Upper lobe of right lung (tissue), 1 donor: ENCODE data around the gene NME3. TPM values are rescaled to one million over a fixed set of nuclear protein-coding genes. Genes with fewer than 3 reads are reported as not detected.
A peak's percentile ranks its signal among the peaks of the same experiment; 100 is the strongest.

ENCODE experiments used
- ATAC-seq: fragments of 200-7000 bp; cut with Tn5 transposase; one replicate; pipeline ENCODE4 v1.9.1; 2020; ENCODE audit warnings: mild to moderate bottlenecking, moderate library complexity
- DNase-seq: peaks from one replicate; pipeline ENCODE4 v3.0.0-alpha.2; 2020
- H3K27ac ChIP-seq: fragments of 200-600 bp; one replicate; pipeline ENCODE4 v1.8.0; 2022
- H3K27me3 ChIP-seq: fragments of 200-600 bp; one replicate; pipeline ENCODE4 v1.8.0; 2022; ENCODE audit warnings: mild to moderate bottlenecking
- H3K36me3 ChIP-seq: fragments of 200-600 bp; one replicate; pipeline ENCODE4 v1.8.0; 2022
- H3K4me1 ChIP-seq: fragments of 200-600 bp; one replicate; pipeline ENCODE4 v1.8.0; 2022
- H3K4me3 ChIP-seq: fragments of 200-600 bp; one replicate; pipeline ENCODE4 v1.8.0; 2022; ENCODE audit warnings: mild to moderate bottlenecking
- H3K9me3 ChIP-seq: fragments of 200-600 bp; one replicate; pipeline ENCODE4 v1.8.0; 2022
- CTCF ChIP-seq: fragments of 200-600 bp; IDR thresholded peaks from one replicate; pipeline ENCODE4 v1.8.0; 2022; ENCODE audit warnings: antibody characterized with exemption
- intact Hi-C: fragments of 100-400 bp; cut with DNase I; formaldehyde crosslinking; loops from one replicate; pipeline ENCODE4 v1.11.0; 2022
- total RNA-seq: library from RNA; stranded (reverse); fragmentation: NEBNext Ultra II Directional; extraction: Animal tissue kit (Norgen Biotek cat#: 25700); gene quantifications from one replicate; pipeline ENCODE4 v1.2.1, GENCODE V29; 2021
- donor health status: DM: no; HTN: yes; CAD: no; lungs with severe emphysema.

Gene NME3
- total RNA-seq, 1 donor from 2014 or later, result 67.2 TPM

- Histone ChIP-seq H3K27ac (no peak overlapping the region), H3K9me3 (no peaks in the 10 kb centered on the region), H3K36me3 (peaks cover 60% of the 10 kb centered on the region), H3K4me3 (no peak overlapping the region), H3K27me3 (no peaks in the 10 kb centered on the region), H3K4me1 (no peaks in the 10 kb centered on the region)
- TF ChIP-seq CTCF, result no peak
- no peak for ATAC-seq
- intact Hi-C loops, result no loop called here
- DNase-seq, result no peak
Measured at GRCh38 chr16:1744338-1744840, 27.0 kb downstream of the NME3 start.

GRCh38 chr16:1743376-1744337, 27.7 kb downstream of the NME3 start:
- H3K27me3 ChIP-seq, result no peaks in the 10 kb centered on the region
- H3K9me3 ChIP-seq, result no peaks in the 10 kb centered on the region
- intact Hi-C loops, result no loop called here
- peaks cover 53% of the 10 kb centered on the region for H3K36me3 ChIP-seq
- no peak for DNase-seq
- TF ChIP-seq CTCF, result no peak
- no peaks in the 10 kb centered on the region for H3K4me1 ChIP-seq
- H3K4me3 ChIP-seq, result no peak overlapping the region
- H3K27ac ChIP-seq, result no peak overlapping the region
- ATAC-seq, result no peak

GRCh38 chr16:1741553-1742165, 29.7 kb downstream of the NME3 start:
- H3K27me3 ChIP-seq, result no peaks in the 10 kb centered on the region
- intact Hi-C loops, result no loop called here
- no peak overlapping the region for H3K4me3 ChIP-seq
- DNase-seq, result no peak
- no peaks in the 10 kb centered on the region for H3K9me3 ChIP-seq
- peaks cover 34% of the 10 kb centered on the region for H3K36me3 ChIP-seq
- no peak for TF ChIP-seq CTCF
- H3K4me1 ChIP-seq, result no peaks in the 10 kb centered on the region
- no peak for ATAC-seq
- no peak overlapping the region for H3K27ac ChIP-seq

GRCh38 chr16:1740781-1741490, 30.4 kb downstream of the NME3 start:
- ATAC-seq (peak; percentile 16), DNase-seq (no peak)
- no peak overlapping the region for H3K4me3 ChIP-seq
- no peaks in the 10 kb centered on the region for H3K27me3 ChIP-seq
- no peak overlapping the region for H3K27ac ChIP-seq
- no peak for TF ChIP-seq CTCF
- no peaks in the 10 kb centered on the region for H3K9me3 ChIP-seq
- intact Hi-C loops, result no loop called here
- H3K4me1 ChIP-seq, result no peaks in the 10 kb centered on the region
- H3K36me3 ChIP-seq, result peaks cover 34% of the 10 kb centered on the region

- intact Hi-C loops, result no loop called here
- ATAC-seq (no peak), DNase-seq (no peak)
- Histone ChIP-seq H3K4me3 (no peak overlapping the region), H3K9me3 (no peaks in the 10 kb centered on the region), H3K27ac (no peak overlapping the region), H3K4me1 (no peaks in the 10 kb centered on the region), H3K36me3 (peaks cover 29% of the 10 kb centered on the region), H3K27me3 (no peaks in the 10 kb centered on the region)
- TF ChIP-seq CTCF, result no peak
Measured at GRCh38 chr16:1740234-1740633, 31.1 kb downstream of the NME3 start.
